ENCODE measurements around the gene BRMS1L. TPM values are rescaled to one million over a fixed set of nuclear protein-coding genes. Genes with fewer than 3 reads are reported as not detected.

Gene BRMS1L
- polyA plus RNA-seq, 1 donor (not counting 4 experiments of a cell fraction or from before 2014, with no cell fraction given): 12.0 TPM

DNA sequence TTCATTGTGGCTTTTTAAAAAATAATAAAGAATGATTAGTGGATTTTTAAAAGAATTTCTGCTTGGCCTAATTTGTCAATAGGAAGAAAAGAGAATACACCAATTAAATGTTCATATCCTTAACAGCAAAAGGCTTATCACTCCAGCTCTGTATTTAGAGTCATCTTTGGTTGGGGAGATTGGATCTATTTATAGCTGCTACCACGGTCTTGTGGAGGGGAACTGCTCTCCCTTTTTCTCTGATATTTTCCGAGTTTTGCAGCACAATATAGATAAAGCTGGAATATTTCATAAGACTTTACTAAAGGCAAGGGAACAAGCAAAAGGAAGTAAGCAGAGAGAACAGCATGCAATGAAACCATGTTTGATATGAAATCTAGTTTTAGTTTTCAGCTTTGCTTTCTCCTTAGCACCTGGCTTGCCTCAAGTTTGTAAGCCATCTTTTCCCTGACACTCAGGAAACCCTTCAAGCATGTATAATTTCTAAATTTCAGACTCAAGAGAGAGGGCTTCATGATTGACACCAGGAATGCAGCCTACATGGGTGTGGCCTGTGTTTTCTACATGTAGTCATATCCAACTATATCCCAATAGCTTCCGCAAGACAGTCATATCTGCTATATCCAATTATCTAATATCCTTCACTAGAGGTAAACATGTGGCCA is 35.2 kb downstream of the BRMS1L start:
- no peaks in the 10 kb centered on the region for H3K9me3 ChIP-seq (ENCODE audit: control insufficient read depth, low read depth, low read length)
- peaks cover 0 to 1% of the 10 kb centered on the region in 2 experiments for H3K36me3 ChIP-seq (ENCODE audit: control insufficient read depth in 2 of 2, extremely low read depth in 1 of 2, insufficient read depth in 2 of 2, low read length in 2 of 2)
- no peak overlapping the region for H3K4me2 ChIP-seq (ENCODE audit: control insufficient read depth, extremely low read depth, insufficient read depth, low read depth, low read length)
- dilution Hi-C loops (cut with MboI; ENCODE audit: extremely low pct_ligation_motif_present, low sequenced_read_pairs): no loop called here
- no peak overlapping the region for H3K9ac ChIP-seq (ENCODE audit: control insufficient read depth, extremely low read depth, insufficient read depth, low read length)
- no peak for DNase-seq (ENCODE audit: low read depth, low spot score)
- H3K27me3 ChIP-seq (ENCODE audit: control insufficient read depth, extremely low read depth, insufficient read depth, low read length): no peaks in the 10 kb centered on the region
- no peaks in the 10 kb centered on the region for H4K20me1 ChIP-seq (ENCODE audit: control insufficient read depth, extremely low read depth, insufficient read depth, low read length)
- no peaks in the 10 kb centered on the region for H3K79me2 ChIP-seq (ENCODE audit: control insufficient read depth, insufficient read depth, low read length)
- peaks cover 11% of the 10 kb centered on the region for H3K4me1 ChIP-seq (ENCODE audit: control insufficient read depth, extremely low read depth, insufficient read depth, low read length)
- H3K4me3 ChIP-seq (ENCODE audit: control insufficient read depth in 2 of 3, extremely low read depth in 1 of 3, insufficient read depth in 2 of 3, low read depth in 1 of 3, low read length in 3 of 3): no peak overlapping the region
- no peak overlapping the region for H2AFZ ChIP-seq (ENCODE audit: control insufficient read depth, low read length)
- H3K9me1 ChIP-seq (ENCODE audit: control insufficient read depth, extremely low read depth, insufficient read depth, low read length): no peaks in the 10 kb centered on the region
- H3K27ac ChIP-seq (ENCODE audit: control insufficient read depth, insufficient read depth, low read length): no peak overlapping the region
- TF ChIP-seq EZH2 (IDR thresholded peaks at IDR 0.05; ENCODE audit: low read length): no peak
- TF ChIP-seq, protein P1, sequence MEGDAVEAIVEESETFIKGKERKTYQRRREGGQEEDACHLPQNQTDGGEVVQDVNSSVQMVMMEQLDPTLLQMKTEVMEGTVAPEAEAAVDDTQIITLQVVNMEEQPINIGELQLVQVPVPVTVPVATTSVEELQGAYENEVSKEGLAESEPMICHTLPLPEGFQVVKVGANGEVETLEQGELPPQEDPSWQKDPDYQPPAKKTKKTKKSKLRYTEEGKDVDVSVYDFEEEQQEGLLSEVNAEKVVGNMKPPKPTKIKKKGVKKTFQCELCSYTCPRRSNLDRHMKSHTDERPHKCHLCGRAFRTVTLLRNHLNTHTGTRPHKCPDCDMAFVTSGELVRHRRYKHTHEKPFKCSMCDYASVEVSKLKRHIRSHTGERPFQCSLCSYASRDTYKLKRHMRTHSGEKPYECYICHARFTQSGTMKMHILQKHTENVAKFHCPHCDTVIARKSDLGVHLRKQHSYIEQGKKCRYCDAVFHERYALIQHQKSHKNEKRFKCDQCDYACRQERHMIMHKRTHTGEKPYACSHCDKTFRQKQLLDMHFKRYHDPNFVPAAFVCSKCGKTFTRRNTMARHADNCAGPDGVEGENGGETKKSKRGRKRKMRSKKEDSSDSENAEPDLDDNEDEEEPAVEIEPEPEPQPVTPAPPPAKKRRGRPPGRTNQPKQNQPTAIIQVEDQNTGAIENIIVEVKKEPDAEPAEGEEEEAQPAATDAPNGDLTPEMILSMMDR (optimal IDR thresholded peaks at IDR 0.05 in 1 of 3, IDR thresholded peaks at IDR 0.05 in 1 of 3, conservative IDR thresholded peaks at IDR 0.05 in 1 of 3; ENCODE audit: extremely low read depth in 1 of 3, insufficient read depth in 2 of 3, low read length in 3 of 3): no peak
- FAIRE-seq: no peak

DNA sequence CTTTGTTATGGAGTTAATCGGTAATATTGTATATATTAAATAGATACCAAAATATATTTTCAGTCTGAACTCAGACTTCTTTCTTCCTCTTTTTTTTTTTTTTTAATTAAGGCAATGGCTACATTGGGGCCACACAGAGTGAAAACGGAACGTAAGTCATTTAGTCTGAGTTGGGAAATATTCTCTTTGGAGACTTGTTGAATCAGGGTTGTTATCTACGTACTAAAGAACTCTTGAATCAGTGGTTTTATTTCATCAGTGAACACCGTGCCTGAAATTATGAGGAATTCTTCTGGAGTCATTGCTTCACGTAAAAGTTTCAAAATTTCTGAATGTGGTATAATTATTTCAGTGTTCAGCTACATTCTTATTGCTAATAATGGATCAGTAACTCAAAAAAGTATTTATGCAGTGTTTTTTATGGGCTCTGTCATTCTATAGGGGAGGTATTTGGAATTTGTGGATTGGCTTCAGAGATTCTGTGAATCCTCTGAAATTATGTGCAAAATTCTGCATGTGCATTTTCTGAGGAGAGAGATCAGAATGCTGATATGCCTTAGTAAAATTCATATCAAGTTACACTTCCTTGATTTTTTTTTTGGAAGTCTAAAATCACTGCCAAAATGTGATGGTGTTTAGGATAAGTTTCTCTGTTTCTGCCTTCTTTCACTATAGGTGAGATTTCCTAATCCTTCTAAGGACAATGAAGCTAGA is 39.6 kb downstream of the BRMS1L start:
- no peaks in the 10 kb centered on the region for H3K9me1 ChIP-seq (ENCODE audit: control insufficient read depth, extremely low read depth, insufficient read depth, low read length)
- no peak overlapping the region for H3K9ac ChIP-seq (ENCODE audit: control insufficient read depth, extremely low read depth, insufficient read depth, low read length)
- H3K79me2 ChIP-seq (ENCODE audit: control insufficient read depth, insufficient read depth, low read length): no peaks in the 10 kb centered on the region
- TF ChIP-seq, protein P1 (optimal IDR thresholded peaks at IDR 0.05 in 1 of 3, IDR thresholded peaks at IDR 0.05 in 1 of 3, conservative IDR thresholded peaks at IDR 0.05 in 1 of 3; ENCODE audit: extremely low read depth in 1 of 3, insufficient read depth in 2 of 3, low read length in 3 of 3): no peak
- no peak for TF ChIP-seq EZH2 (IDR thresholded peaks at IDR 0.05; ENCODE audit: low read length)
- FAIRE-seq (no peak), DNase-seq (ENCODE audit: low read depth, low spot score) (no peak)
- H3K4me3 ChIP-seq (ENCODE audit: control insufficient read depth in 2 of 3, extremely low read depth in 1 of 3, insufficient read depth in 2 of 3, low read depth in 1 of 3, low read length in 3 of 3): no peak overlapping the region
- no peaks in the 10 kb centered on the region for H4K20me1 ChIP-seq (ENCODE audit: control insufficient read depth, extremely low read depth, insufficient read depth, low read length)
- dilution Hi-C loops (cut with MboI; ENCODE audit: extremely low pct_ligation_motif_present, low sequenced_read_pairs): no loop called here
- no peak overlapping the region for H2AFZ ChIP-seq (ENCODE audit: control insufficient read depth, low read length)
- H3K9me3 ChIP-seq (ENCODE audit: control insufficient read depth, low read depth, low read length): no peaks in the 10 kb centered on the region
- H3K27ac ChIP-seq (ENCODE audit: control insufficient read depth, insufficient read depth, low read length): no peak overlapping the region
- no peak overlapping the region for H3K4me2 ChIP-seq (ENCODE audit: control insufficient read depth, extremely low read depth, insufficient read depth, low read depth, low read length)
- H3K36me3 ChIP-seq (ENCODE audit: control insufficient read depth in 2 of 2, extremely low read depth in 1 of 2, insufficient read depth in 2 of 2, low read length in 2 of 2): peaks cover 0 to 1% of the 10 kb centered on the region in 2 experiments
- H3K4me1 ChIP-seq (ENCODE audit: control insufficient read depth, extremely low read depth, insufficient read depth, low read length): peaks cover 9% of the 10 kb centered on the region
- no peaks in the 10 kb centered on the region for H3K27me3 ChIP-seq (ENCODE audit: control insufficient read depth, extremely low read depth, insufficient read depth, low read length)
